Measurements from ENCODE around the gene ARHGAP26. TPM values are rescaled to one million over a fixed set of nuclear protein-coding genes. Genes with fewer than 3 reads are reported as not detected.

Gene ARHGAP26
- total RNA-seq, 1 experiment from 2014 or later = 54.3 TPM

GRCh38 chr5:143101121-143101520 lies 330.9 kb downstream of the ARHGAP26 start:
- no peak overlapping the region for H3K4me3 Mint-ChIP-seq (ENCODE audit: unreplicated experiment)
- intact Hi-C loops (cut with micrococcal nuclease) = loop anchor here (10.0 kb wide), 1 partner anchor 176 kb away; no protein-coding TSS in a partner anchor
- POLR2A ChIA-PET = interaction anchor here (1.0 to 1.7 kb wide), 2 partner anchors 14 to 22 kb away, joined by 3 to 7 read pairs; no protein-coding TSS in a partner anchor
- H3K27me3 Mint-ChIP-seq (ENCODE audit: insufficient read depth, unreplicated experiment) = no peaks in the 10 kb centered on the region
- H3K4me1 Mint-ChIP-seq (ENCODE audit: insufficient read depth, unreplicated experiment) = peaks cover 3% of the 10 kb centered on the region
- DNase-seq (ENCODE audit: unreplicated experiment) = no peak
- BruUV-seq (replicated peaks) = no TSS peak
- no peak for TF ChIP-seq CTCF (IDR thresholded peaks at IDR 0.05; ENCODE audit: unreplicated experiment)
- peaks cover 6% of the 10 kb centered on the region for H3K36me3 Mint-ChIP-seq (ENCODE audit: insufficient read depth, unreplicated experiment)
- CTCF ChIA-PET = interaction anchor here (0.5 to 1.5 kb wide), 6 partner anchors 10 to 180 kb away, joined by 3 to 6 read pairs (median 3); no protein-coding TSS in a partner anchor
- no peak overlapping the region for H3K27ac Mint-ChIP-seq (ENCODE audit: low read depth, unreplicated experiment)
- no peaks in the 10 kb centered on the region for H3K9me3 Mint-ChIP-seq (ENCODE audit: unreplicated experiment)

GRCh38 chr5:143101725-143102386 lies 331.7 kb downstream of the ARHGAP26 start:
- H3K36me3 Mint-ChIP-seq (ENCODE audit: insufficient read depth, unreplicated experiment) = peaks cover 6% of the 10 kb centered on the region
- H3K27me3 Mint-ChIP-seq (ENCODE audit: insufficient read depth, unreplicated experiment) = no peaks in the 10 kb centered on the region
- no TSS peak for BruUV-seq (replicated peaks)
- POLR2A ChIA-PET = interaction anchor here (1.0 to 1.5 kb wide), 2 partner anchors 15 to 21 kb away, joined by 3 to 4 read pairs; no protein-coding TSS in a partner anchor
- peaks cover 5% of the 10 kb centered on the region for H3K4me1 Mint-ChIP-seq (ENCODE audit: insufficient read depth, unreplicated experiment)
- no peak for TF ChIP-seq CTCF (IDR thresholded peaks at IDR 0.05; ENCODE audit: unreplicated experiment)
- CTCF ChIA-PET = interaction anchor here (0.6 to 1.9 kb wide), 6 partner anchors 11 to 727 kb away, joined by 3 to 6 read pairs (median 3); no protein-coding TSS in a partner anchor
- no peak overlapping the region for H3K27ac Mint-ChIP-seq (ENCODE audit: low read depth, unreplicated experiment)
- H3K9me3 Mint-ChIP-seq (ENCODE audit: unreplicated experiment) = no peaks in the 10 kb centered on the region
- H3K4me3 Mint-ChIP-seq (ENCODE audit: unreplicated experiment) = no peak overlapping the region
- no peak for DNase-seq (ENCODE audit: unreplicated experiment)
- intact Hi-C loops (cut with micrococcal nuclease) = loop anchor here (10.0 kb wide), 1 partner anchor 177 kb away; no protein-coding TSS in a partner anchor

- no TSS peak for BruUV-seq (replicated peaks)
- CTCF ChIA-PET = interaction anchor here (0.7 to 1.9 kb wide), 2 partner anchors 12 to 727 kb away, joined by 3 to 6 read pairs; no protein-coding TSS in a partner anchor
- intact Hi-C loops (cut with micrococcal nuclease) = loop anchor here (10.0 kb wide), 1 partner anchor 178 kb away; no protein-coding TSS in a partner anchor
Observed at GRCh38 chr5:143102411-143102810, 332.2 kb downstream of the ARHGAP26 start.

More at GRCh38 chr5:143102411-143102810, 332.2 kb downstream of the ARHGAP26 start:
- Mint-ChIP-seq H3K27ac (ENCODE audit: low read depth, unreplicated experiment) (no peak overlapping the region), H3K4me1 (ENCODE audit: insufficient read depth, unreplicated experiment) (peaks cover 5% of the 10 kb centered on the region), H3K9me3 (ENCODE audit: unreplicated experiment) (no peaks in the 10 kb centered on the region), H3K36me3 (ENCODE audit: insufficient read depth, unreplicated experiment) (peaks cover 6% of the 10 kb centered on the region), H3K27me3 (ENCODE audit: insufficient read depth, unreplicated experiment) (no peaks in the 10 kb centered on the region), H3K4me3 (ENCODE audit: unreplicated experiment) (no peak overlapping the region)
- POLR2A ChIA-PET = interaction anchor here (0.7 to 1.5 kb wide), 3 partner anchors 9 to 98 kb away, joined by 3 to 4 read pairs (median 3); no protein-coding TSS in a partner anchor
- no peak for TF ChIP-seq CTCF (IDR thresholded peaks at IDR 0.05; ENCODE audit: unreplicated experiment)
- DNase-seq (ENCODE audit: unreplicated experiment) = no peak

All from MCF 10A (cell line).